HG03432 (cell line): ENCODE measurements around the gene TEX38.

Experiments
- ATAC-seq: cut with Tn5 transposase; IDR thresholded peaks from one replicate; pipeline ENCODE4 v1.9.1; 2021; ENCODE audit warnings: mild to moderate bottlenecking, moderate library complexity; ENCODE audit not compliant: unreplicated experiment

Gene TEX38

DNA sequence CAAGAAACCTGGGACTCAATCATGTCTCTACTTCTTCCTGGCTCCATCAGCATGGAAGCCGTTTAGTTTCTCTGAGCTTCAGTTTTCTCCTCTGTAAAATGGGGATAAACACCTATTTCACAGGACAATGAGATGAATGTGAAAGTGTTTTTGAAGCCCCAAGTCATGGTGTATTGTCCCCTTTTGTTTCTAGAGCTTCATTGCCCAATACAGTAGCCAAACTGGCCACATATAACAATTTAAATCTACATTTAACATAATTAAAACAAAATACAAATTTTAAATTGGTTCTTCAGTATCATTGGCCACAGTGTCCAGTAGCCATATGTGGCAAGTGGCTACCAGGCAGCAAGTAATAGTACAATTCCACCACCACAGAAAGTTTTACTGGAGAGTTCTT, 49.5 kb downstream of the TEX38 start:
- no peak for ATAC-seq

DNA sequence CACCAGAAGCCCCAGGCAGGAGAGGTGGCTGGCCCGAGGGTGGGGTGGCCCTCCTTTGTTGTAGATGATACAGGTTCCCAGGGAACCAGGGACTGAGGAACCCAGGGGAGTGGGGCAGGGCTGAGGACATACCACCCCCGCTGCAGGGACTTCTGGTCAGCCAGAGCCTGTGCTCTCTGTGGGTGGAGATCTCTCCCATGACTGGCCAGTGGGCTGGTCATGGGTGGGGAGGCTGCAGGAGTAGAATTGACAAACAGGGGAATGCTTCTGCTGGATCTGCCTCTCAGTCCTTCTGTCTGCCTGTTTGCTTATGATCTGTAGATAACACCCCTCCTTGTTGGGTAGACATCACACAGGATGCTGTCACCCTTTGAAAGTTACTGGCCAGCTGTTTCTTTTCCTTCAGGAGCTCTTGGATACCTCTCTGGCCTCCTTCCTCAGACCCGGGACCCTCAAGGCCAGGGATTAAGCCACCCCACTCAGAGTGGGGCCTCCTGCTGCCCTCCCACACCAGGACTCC, 50.1 kb downstream of the TEX38 start:
- no peak for ATAC-seq
